Measurements from ENCODE around the gene PCP4L1.

The PCP4L1 gene

GRCh38 chr1:161324020-161324419, 65.5 kb downstream of the PCP4L1 start:
- no peak for DNase-seq

GRCh38 chr1:161330346-161330745, 71.8 kb downstream of the PCP4L1 start:
- no peak for DNase-seq

DNA sequence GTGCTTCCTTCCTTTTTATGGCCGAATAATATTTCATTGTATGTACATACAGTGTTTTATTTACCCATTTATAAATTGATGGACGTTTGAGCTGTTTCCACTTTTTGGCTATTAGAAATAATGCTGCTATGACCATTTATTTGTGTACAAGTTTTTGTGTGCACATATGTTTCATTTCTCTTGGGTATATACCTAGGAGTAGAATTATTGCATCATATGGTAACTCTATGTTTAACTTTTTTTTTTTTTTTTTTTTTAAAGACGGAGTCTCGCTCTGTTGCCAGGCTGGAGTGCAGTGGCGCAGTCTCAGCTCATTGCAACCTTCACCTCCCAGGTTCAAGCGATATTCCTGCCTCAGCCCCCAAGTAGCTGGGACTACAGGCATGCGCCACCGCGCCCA, 74.6 kb downstream of the PCP4L1 start:
- DNase-seq: no peak
